OCI-LY7 (cell line): ENCODE data around the gene CDH23.

Experiments
- CTCF ChIP-seq: fragments of 200-600 bp; sonication (generic); conservative IDR thresholded peaks from 2 replicates; pipeline ENCODE4 v1.5.1; 2014; ENCODE audit warnings: mild to moderate bottlenecking, antibody characterized with exemption, low read length, moderate library complexity, mixed read lengths
- EZH2phosphoT487 ChIP-seq: fragments of 200-600 bp; sonication (generic); IDR thresholded peaks from 2 replicates; pipeline ENCODE4 v1.6.1; 2018; ENCODE audit warnings: low read depth, borderline replicate concordance, mild to moderate bottlenecking, mixed run types, antibody characterized with exemption, low read length, moderate library complexity, mixed read lengths

- TF ChIP-seq CTCF, result no peak
- TF ChIP-seq EZH2phosphoT487, result no peak
Observed at GRCh38 chr10:71782917-71783490, 386.3 kb downstream of the CDH23 start.
